ENCODE results near the gene FSTL4.

FSTL4 gene

DNA sequence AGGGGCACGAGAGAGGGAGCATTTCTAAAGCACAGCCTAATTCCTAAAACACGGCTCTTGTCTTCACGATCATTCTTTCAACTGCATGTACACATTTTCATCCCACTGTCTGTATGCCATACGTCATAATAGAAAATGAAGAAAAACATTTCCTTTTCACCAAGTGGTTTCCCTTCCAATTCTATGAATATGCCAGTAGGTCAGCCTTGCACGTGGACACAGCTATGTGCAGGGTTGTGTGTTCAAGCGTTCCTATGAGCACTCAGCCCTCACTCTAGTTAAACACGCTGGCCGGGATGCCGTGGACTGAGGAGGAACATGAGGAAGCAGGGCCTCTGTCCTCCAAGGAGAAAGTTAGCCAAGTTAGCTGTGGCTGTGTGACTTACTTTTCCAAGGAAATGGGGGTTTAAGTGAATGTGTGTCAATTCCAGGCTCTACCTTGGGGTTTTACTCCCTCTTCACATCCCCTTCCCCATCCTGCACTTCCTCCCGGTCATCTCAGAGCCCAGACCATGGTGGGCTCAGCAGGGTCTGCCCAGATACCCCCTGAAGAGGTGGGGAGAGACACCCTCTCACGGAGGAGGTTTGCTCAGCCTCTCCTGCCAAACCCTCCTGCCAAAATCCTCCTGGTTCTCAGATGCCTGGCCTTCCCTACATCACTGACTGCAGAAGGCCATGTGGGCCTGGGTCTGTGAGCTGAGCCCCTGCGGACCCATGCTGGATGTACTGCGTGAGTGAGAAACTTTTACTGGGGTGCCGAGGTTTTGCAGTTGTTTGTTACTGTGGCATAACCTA lies 230.6 kb downstream of the FSTL4 start:
- no peak for DNase-seq

DNA sequence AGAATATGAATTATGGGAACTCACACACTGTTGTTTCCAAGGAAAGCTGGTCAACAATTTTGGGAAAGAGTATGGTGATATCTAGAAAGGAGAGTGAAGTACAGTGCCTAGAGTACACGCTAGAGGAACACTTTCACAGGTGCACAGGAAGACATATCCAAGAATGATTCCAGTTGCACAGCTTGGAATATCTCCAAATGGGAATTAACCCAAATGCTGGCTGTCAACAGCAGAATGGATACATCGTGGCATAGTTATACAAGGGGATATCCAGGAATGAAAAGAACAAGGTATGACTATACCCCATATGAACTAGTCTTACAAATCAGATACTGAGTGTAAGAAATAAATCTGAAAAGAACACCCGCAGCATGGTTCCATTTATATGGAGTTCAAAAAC lies 231.3 kb downstream of the FSTL4 start:
- DNase-seq, result no peak

DNA sequence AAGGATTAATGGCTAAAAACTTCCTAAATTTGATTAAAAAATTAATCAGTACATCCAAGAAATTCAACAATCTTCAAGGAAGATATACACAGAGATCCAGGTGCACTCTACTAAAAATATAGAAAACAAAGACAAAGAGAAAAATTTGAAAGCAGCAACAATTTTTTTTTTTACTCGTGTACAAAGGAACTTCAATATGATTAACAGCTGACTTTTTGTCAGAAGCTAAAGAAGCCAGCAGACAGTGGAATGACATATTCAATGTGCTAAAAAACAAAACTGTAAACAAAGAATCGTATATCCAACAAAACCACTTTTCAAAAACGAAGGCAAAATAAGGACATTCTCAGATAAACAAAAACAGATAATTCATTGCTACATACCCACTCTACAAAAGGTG lies 234.6 kb downstream of the FSTL4 start:
- no peak for DNase-seq

DNA sequence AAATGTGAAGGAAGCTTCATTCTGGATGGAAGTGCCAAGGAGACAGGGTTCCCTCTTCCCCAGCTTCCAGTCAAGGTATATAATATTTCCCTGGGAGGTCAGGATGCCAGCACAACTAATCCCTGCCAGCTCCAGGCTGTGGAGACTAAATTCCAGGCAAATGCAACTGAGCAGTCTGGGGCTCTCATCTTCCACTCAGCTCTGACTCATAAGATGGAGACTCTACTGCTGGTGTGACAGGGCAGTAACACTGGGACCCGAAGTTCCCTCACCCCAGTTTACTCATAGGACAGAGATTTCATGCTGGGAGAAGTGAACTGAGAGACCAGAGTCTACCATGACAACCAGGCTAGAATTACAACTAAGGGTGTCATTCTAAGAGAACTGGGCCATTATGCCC lies 235.4 kb downstream of the FSTL4 start:
- DNase-seq, result no peak

DNA sequence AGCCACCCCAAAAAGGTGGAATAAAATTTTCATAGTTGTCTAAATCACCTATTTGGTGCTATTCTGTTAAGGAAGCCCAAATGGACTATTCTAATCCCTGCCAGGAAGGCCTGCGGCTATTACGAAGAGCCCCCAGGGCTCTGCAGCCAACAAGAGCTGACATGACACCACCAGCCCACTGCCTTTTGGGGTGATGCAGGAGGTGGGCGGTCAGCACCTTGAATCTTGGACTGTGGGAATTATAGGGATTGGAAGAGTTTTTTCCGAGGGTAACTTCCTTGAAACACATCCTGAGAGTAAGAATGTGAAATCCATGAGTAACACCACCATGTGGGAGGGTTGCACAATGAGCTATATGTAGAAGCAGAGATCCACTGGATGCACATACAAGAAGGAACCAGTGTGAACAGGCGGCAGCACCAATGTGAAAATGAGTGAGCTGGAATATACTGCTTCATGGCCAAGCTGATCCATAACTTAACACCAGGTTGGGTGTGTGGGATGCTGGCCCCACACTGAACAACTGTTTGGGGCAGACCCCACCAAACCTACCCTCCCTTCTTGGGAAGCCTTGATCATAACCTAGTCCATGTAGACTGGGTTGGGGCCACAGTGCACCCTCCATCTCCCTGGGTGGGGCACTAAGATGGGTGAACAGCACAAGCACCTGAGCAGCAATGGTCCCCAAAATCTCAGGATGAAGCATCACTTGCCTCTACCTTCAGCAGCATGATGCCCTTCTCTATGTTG lies 239.0 kb downstream of the FSTL4 start:
- DNase-seq, result no peak

DNA sequence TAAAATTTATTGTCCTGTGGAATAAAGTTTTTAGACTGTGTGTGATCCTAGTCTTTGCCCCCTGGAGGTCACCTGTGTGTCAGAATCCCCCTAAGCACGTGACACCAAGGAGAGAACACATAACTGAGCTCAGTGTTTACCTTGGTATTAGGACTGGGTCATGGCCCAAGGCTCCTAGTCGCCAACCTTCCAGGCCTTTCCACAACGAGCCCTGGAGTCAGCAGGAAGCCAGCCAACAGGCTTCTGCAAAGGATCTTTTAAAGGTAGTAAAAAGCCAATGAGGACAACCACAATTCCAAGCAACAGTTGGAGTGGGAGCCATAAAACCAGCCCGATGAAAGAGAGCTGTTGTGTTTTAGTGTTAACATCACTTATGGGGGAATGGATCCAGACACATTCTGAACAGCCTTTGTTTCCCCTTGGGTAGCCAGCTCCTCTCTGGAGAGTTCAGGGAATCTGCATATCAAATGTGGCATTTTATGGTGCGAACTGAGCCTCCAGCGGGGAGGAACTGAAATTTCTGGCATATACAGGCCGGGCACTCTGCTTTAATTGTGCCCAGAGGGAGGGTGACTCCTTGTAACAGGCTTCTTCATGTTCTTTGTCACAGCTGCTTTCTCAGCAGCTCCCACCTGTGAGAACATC lies 239.9 kb downstream of the FSTL4 start:
- no peak for DNase-seq

DNA sequence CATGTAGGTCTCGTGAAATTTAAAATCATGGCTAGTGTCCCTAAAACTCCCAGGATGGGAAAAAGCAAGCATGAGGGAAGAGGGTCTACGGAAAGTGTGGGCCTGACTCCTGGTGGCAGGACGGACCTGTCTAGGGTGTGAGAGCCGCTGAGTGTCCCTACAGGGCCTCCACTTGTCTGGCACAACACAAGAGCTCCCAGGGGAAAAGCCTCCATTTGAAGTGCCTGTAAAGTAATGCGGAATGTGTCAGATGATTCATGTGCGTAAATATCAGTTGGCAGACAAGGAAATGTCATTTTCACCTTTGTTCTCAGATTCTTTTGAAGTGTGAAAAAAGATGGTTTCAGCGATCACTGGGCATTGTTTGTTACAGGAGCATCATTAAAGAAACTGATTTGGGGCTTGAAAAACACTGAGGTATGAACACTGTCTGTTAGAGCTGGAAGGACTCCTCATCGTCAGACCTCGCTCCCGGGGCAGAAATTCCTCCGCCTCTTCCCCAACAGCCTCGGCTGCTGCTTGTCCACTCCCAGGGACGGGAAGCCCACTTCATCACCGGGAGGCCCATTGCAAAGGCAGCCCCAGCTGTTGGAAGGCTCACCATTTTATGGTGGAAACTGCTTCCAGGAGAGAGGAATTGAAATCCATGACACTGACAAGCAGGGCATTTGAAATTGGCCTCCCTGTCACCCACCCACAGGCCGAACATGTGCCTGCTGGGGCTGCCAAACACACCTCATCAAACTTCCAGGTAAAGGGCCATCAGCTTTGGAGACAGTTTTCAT lies 240.8 kb downstream of the FSTL4 start:
- DNase-seq, result no peak

DNA sequence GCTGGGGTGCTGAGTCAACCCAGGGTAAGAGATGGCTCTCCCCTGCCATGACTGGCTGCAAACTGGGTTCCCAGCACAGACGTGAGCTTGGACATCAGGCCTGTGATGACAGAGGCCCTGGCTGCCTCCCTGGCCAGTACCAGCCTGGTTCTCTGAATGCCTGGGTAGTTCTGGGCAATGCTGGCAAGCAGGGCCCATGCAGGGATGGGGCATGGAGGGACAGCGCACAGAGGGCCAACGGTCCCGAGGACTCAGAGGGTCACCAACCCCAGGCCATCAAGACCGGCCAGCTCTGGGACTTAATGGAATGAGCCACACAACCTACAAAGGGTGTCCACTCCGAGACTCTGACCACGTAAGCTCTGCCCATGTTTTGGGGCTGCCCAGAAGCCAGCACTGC lies 241.4 kb downstream of the FSTL4 start:
- no peak for DNase-seq

DNA sequence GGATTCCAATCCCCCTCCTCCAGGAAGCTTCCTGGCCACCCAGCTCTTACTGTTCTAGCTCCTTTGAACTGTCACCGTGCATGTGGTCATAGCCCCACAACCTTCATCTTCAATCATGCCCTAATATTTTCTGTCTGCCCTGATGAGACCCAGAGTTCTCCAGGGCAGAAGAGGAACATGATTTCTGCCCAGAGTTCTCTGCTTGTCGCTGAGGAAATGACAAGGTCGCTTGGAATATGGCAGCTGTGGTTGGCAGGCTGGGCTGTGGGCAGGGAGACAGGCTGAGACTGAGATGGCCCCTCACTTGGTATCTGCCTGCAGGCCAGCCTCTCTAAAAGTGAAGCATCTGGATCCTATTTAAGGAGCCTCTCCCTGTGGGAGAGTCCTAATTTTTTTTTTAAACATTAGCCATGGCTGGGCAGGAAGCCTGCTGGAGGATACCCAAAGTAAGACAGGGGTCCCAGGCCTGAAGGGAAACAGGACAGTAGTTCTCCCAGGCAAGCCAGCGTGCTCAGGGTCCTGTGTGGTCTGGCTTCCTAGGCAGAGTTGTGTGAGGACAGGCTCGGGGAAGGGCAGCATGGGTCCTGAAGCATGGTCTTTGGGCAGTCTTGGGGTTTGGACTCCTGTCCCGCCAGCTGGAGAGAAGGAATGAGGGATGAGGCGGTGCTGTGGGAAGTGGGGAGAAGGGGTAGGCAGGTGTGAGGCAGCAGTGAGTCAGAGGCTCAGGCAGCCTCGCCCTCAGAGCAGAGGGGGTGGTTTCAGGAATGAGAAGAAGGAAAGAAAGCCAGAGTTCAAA lies 242.1 kb downstream of the FSTL4 start:
- DNase-seq, result no peak

DNA sequence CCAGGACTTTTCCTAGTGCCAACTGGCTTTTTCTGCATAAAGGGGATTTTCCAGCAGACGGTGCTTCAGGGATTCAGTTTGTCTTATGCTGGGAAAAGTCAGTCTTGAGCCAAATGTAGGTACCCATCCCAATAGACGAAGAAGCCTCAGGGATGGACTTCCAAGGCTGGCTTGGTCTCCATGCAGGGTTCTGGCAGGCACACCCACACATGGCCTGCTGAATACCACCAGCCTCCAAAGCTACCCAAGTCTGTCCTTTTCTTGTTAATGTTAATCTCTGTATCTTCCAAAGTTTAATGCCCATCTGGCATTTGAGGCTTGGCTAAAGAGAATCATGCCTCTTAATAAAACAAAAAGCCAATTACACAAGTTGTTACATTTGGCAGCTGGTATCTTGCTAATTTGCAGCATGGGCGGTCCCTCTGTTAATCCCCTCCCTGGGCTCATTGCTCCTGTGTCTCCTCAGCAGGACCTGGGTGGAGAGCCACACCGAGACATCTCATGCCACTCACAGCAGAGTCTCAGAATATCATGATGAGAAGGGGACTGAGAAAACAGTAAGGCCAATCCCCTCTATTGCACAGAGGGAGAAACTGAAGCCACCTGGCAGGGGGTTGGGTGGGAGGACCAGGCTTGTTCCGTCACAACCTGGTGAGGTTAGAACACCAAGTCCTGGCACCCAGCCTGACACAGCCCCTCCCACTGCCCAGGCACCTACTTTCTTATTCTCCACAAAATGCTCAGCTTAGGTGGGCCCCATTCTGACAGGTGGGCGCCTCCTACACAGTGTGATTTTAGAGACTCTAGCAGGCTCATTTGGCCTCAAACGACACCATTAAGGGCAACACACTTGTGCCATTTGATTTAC lies 243.2 kb downstream of the FSTL4 start:
- no peak for DNase-seq

DNA sequence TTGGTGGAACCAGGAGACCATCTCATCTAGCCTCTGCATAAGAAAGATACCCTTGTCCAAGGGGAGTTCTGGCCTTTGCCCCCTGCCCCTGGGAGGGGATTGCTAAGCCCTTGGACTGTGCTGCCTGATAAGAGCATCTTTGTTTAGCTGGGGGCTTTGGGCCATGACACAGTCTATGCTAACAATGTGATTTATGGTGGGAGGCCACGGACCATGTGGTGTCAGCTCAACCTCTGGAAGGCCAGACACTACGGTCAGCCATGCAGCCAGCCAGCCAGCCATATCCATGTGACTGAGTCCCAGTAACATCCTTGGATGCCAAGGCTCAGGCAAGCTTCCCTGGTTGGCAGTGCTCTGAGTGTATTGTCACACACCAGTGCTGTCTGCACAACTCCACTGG lies 244.4 kb downstream of the FSTL4 start:
- no peak for DNase-seq

DNA sequence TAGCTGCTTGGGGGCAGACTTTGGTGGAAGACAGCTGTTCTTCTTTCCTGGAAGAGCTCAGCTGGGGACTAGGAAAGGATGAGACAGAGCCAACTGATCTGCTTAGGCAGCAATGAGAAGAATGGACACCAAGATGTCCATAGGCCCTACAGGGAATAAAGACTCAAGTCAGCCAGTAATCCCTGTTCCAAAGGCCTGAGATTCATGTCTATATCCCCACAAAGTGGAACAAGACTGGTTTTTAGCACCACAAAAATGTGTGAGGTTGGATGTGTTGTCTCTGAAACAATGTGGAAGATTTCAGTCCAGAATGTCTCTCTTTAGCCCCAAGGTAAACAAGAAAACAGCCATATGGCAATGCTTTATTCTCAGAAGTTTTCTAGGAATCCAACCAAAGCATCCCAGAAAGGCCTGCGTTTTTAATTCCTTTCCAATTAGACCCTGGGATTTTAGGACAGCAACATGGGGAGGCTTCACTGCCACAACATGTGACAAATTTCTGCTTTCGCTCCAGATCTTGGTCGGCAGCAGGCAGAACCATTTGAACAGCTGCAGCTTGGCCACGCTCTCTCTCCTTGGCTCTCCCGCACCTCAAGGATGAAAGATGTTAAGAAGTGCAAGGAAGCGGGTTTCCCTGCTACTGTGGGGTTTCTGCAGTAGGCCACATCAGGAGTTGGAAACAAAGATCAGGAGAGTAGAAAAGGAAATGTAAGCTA lies 245.1 kb downstream of the FSTL4 start:
- DNase-seq, result no peak

DNA sequence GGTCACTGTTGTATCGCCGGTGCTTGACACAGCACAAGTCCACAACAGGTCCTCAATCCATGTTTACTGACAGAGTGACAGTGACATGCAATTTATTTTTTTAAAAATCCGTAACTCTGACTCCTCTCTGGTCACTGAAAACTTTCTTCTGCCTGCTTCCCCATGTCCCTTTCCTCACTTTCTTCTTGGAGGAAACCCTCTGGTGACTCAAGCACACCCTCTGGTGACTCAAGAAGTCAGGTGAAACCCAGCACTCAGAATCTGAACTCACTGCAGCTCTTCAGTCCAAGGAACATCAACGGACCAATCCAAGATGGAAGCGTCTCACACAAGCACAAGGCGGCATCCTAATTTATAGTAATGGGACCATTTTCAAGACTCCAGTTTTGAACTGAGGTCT lies 245.9 kb downstream of the FSTL4 start:
- no peak for DNase-seq

DNA sequence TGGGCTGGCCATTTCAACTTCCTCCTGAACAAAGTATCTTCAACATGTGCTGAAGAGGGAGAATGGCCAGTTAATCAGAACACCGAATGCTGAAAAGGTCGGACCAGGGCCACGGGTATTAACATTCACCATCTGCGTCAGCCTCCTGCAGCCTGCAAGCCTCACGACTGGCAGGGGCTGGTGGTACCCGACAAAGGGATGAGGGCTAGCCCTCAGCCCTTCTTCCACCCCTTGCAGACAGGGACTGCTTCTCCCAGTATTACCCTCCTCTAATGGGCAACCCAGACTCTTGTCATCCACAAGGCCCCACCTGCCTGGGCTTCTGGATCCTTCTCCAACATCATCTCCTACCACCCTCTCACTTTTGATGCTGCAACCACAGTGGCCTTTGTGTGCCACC lies 246.6 kb downstream of the FSTL4 start:
- no peak for DNase-seq

DNA sequence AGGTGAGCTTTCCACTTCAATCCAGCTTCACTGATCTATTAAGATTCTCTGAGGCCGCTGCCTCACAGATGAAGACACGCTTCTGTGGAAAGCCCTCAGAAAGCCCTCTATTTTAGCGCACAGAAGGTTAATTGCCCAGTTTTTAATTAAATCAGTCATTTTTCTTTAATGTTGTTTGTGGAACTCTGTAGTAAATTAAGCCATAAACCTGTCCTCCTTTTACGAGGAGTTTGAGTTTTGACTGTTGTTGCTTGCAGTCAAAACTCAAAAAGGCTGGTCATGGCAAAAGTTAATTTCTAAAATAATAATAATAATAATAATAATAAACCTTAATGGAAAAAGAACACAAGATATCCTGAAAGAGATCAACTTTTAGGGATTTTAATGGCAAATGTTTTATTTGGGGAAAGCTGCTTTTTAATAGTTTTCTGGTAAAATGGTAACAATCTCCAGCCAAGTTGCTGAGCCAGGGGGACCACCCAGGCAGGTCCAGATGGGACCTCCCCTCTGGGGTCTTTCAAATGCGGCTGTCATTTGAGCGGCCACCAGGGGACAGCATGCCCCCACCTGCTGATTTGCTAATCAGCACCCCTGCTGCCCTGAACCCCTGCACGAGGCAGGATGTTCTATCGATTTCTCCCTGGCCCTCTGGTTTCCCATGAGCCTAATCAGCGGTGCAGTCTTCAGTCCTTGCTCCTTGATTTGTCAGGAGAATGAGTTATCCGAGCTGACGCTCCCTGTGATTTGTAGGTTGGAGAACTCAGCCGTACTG lies 247.2 kb downstream of the FSTL4 start:
- DNase-seq, result no peak

DNA sequence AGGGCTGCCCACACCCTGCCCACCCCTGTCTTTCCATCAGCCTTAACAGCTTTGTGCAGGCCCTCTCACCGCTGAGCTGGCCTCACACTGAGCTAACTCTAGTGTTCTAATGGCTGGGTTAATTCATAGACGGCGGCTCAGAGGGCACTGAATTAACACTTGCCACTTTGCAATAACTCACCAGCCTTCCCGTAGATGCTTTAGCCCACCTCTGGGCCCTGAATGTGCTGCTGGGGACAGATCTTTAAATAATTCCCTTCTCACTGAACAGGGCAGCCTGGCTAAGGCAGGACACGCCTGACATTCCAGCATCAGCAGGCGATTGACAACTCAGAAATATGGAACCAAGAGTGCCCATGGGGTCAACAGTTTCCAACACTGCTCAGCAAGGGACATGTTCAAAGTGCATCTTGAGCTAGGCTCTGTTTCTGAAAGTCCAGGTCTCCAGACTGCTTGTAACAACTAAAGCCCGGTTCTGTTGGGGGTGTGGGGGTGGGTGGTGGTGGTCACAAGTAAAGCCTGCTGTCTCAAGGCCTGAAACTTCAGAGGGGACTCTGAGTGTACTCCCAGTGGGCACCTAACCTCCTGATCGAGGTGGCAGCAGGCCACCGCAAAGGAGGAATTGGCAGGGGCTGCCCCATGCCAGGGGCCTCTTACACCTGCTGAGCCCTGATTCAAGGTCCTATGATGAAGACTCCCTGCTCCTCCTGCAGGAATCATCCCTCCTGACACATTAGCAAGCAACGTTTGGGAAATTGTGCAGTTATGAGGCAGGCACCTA lies 248.3 kb downstream of the FSTL4 start:
- no peak for DNase-seq

DNA sequence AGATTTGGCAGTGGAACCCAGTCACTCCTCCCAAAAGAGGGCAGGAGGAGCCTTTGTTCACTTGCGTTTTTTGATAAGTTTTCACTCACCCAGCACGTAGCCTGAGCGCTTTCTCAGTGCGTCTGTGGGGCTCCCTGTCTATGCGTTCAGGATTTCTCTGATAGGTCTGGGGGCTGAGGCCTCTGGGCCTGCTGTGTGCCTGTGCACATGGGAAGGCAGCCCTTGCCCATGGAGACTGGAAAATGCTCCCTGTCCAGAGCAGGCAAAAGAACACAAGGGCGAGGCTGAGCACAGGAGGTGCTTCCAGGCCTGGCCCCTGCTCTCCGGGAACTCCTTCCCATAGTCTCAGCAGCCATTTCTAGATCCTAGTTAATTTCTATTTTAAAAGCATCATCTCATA lies 249.9 kb downstream of the FSTL4 start:
- DNase-seq, result no peak

DNA sequence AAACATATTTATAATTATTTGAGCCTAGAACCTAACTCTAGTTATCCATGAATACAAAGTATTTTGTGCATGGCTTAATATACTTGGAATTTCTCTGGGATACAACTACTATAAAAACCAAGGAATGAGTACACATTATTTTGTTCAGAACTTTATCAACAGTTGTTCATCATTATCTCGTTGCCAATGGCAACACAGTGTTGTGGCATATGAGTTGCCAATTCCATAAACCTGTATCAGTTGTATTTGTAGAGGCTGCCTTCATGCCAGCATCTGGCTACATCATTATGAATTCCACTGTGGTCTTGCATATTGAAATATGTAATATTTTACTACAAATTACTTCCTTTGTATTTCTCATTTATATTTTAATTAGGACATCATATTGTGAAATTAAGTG lies 250.4 kb downstream of the FSTL4 start:
- DNase-seq, result no peak
